ENCODE data around the gene KCNMB4. TPM values are rescaled to one million over a fixed set of nuclear protein-coding genes. Genes with fewer than 3 reads are reported as not detected.

The KCNMB4 gene
- polyA plus RNA-seq, 4 donors: 0.22 to 2.8 (median 1.3) TPM

DNA sequence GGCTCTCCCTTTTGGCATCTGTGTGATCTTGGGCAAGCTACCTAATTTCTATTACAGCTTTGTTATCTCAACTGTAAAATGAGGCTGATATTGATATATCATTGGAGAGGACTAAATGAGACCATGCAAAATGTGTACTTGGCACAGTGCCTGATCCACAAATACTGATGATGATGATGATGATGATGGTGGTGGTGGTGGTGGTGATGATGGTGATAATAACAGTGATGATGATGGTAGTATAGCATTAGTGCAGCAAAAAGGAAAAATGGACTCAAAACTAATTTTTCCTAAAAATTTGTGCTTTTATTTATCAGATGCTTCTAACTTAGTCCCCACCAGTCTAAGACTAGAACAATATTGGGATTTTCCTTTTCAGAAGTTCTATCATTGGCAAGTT lies 70.7 kb downstream of the KCNMB4 start:
- H3K9me3 ChIP-seq (ENCODE audit: control insufficient read depth in 2 of 2, insufficient read depth in 1 of 2, low read depth in 1 of 2, low read length in 1 of 2): peaks cover 0 to 7% of the 10 kb centered on the region in 2 donors
- no peak for FAIRE-seq

DNA sequence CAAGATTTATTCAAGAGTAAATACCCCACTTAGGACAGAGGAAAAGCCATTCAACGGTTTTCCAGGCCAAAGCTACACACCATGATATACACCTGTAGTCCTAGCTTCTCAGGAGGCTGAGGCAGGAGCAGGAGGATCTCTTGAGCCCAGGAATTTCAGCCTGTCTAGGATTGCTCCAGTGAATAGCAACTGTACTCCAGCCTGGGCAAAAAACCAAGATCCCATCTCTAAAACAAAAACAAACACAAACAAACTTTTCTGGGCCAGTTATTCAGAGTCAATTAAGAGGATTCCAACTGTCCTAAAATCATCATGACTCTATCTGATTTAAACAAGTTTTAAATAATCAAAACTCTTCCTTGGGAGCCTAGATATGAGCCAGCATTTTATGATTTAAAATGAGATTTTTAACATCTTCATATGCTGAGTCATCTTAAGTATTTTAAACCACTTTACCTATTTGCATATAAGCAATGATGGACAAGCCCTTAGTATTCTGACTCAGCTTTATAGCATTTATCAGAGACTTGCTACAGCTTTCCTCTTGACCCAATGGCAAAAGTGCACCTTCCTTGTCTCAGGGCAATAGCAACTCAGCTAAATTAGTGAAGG lies 77.1 kb downstream of the KCNMB4 start:
- H3K4me1 ChIP-seq (ENCODE audit: control insufficient read depth in 3 of 3, insufficient read depth in 2 of 3, low read depth in 1 of 3, low read length in 2 of 3): no peaks in the 10 kb centered on the region
- no peak overlapping the region for H3K4me3 ChIP-seq (ENCODE audit: low read depth in 1 of 3, low read length in 3 of 3)
- 0 to 2% (median 0%) methylated on average over 1 of the region's 1 CpG for WGBS, 3 donors
- no peaks in the 10 kb centered on the region for H3K36me3 ChIP-seq (ENCODE audit: control insufficient read depth in 3 of 3, insufficient read depth in 2 of 3, low read depth in 1 of 3, low read length in 3 of 3)
- no peaks in the 10 kb centered on the region for H3K27me3 ChIP-seq (ENCODE audit: control insufficient read depth in 3 of 3, insufficient read depth in 3 of 3, low read length in 3 of 3)
- no peak for FAIRE-seq
- no peaks in the 10 kb centered on the region for H3K9me3 ChIP-seq (ENCODE audit: control insufficient read depth in 2 of 2, insufficient read depth in 1 of 2, low read depth in 1 of 2, low read length in 1 of 2)
- no peak for DNase-seq
- H3K27ac ChIP-seq (ENCODE audit: low read depth in 1 of 3, low read length in 2 of 3): no peak overlapping the region

More for the DNA sequence above, 70.7 kb downstream of the KCNMB4 start:
- H3K27me3 ChIP-seq (ENCODE audit: control insufficient read depth in 3 of 3, insufficient read depth in 3 of 3, low read length in 3 of 3): no peaks in the 10 kb centered on the region
- H3K36me3 ChIP-seq (ENCODE audit: control insufficient read depth in 3 of 3, insufficient read depth in 2 of 3, low read depth in 1 of 3, low read length in 3 of 3): no peaks in the 10 kb centered on the region
- no peaks in the 10 kb centered on the region for H3K4me1 ChIP-seq (ENCODE audit: control insufficient read depth in 3 of 3, insufficient read depth in 2 of 3, low read depth in 1 of 3, low read length in 2 of 3)
- no peak overlapping the region for H3K4me3 ChIP-seq (ENCODE audit: low read depth in 1 of 3, low read length in 3 of 3)
- H3K27ac ChIP-seq (ENCODE audit: low read depth in 1 of 3, low read length in 2 of 3): no peak overlapping the region
- DNase-seq: no peak

DNA sequence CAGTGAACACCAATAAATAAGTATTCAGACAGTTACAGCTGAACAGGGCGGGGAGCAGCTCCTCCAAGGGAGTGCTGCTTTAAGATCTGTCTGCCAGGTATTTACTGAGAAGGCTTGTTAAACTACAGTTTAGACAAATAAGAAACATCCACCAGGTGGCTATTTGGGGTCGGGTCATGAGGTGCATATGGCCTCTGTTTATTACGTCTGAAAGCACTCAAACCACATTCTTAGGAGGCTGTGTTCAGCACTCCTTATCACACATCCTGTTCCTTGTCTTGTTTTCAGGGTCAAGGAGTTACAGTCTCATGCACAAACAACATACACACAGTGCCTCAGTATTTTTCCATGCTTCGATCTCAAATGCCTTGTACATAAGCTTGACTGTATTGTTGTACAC lies 78.8 kb downstream of the KCNMB4 start:
- H3K27me3 ChIP-seq (ENCODE audit: control insufficient read depth in 3 of 3, insufficient read depth in 3 of 3, low read length in 3 of 3): no peaks in the 10 kb centered on the region
- no peak for DNase-seq
- WGBS, 3 donors: 43 to 56% (median 47%) methylated on average over 4 of the region's 4 CpGs
- no peak overlapping the region for H3K4me3 ChIP-seq (ENCODE audit: low read depth in 1 of 3, low read length in 3 of 3)
- no peaks in the 10 kb centered on the region for H3K36me3 ChIP-seq (ENCODE audit: control insufficient read depth in 3 of 3, insufficient read depth in 2 of 3, low read depth in 1 of 3, low read length in 3 of 3)
- H3K9me3 ChIP-seq (ENCODE audit: control insufficient read depth in 2 of 2, insufficient read depth in 1 of 2, low read depth in 1 of 2, low read length in 1 of 2): peaks cover 0 to 5% of the 10 kb centered on the region in 2 donors
- no peak for FAIRE-seq
- no peaks in the 10 kb centered on the region for H3K4me1 ChIP-seq (ENCODE audit: control insufficient read depth in 3 of 3, insufficient read depth in 2 of 3, low read depth in 1 of 3, low read length in 2 of 3)
- no peak overlapping the region for H3K27ac ChIP-seq (ENCODE audit: low read depth in 1 of 3, low read length in 2 of 3)

DNA sequence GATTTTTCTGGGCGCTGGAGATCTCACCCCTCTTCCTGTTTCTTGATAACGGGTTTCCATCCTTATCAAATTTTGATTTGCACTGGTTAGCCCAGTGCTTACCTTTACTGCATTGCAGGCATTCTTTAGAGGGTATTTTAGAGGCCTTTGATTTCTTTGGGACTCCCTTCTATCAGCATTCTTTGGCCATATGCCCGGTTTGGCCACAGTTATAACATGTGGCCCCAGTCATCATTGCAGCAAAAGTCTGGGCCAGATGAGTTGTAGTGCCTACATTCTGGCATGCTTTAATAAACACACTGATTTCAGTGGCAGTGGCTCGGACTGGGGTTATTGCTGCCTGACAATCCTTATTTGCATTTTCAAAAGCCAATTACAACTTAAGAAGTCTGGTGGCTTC lies 82.3 kb downstream of the KCNMB4 start:
- FAIRE-seq: no peak
- no peaks in the 10 kb centered on the region for H3K4me1 ChIP-seq (ENCODE audit: control insufficient read depth in 3 of 3, insufficient read depth in 2 of 3, low read depth in 1 of 3, low read length in 2 of 3)
- DNase-seq: no peak
- no peak overlapping the region for H3K4me3 ChIP-seq (ENCODE audit: low read depth in 1 of 3, low read length in 3 of 3)
- H3K36me3 ChIP-seq (ENCODE audit: control insufficient read depth in 3 of 3, insufficient read depth in 2 of 3, low read depth in 1 of 3, low read length in 3 of 3): no peaks in the 10 kb centered on the region
- H3K9me3 ChIP-seq (ENCODE audit: control insufficient read depth in 2 of 2, insufficient read depth in 1 of 2, low read depth in 1 of 2, low read length in 1 of 2): peaks cover 0 to 15% of the 10 kb centered on the region in 2 donors
- H3K27me3 ChIP-seq (ENCODE audit: control insufficient read depth in 3 of 3, insufficient read depth in 3 of 3, low read length in 3 of 3): no peaks in the 10 kb centered on the region
- 69 to 83% (median 73%) methylated on average over 4 of the region's 4 CpGs for WGBS, 3 donors
- H3K27ac ChIP-seq (ENCODE audit: low read depth in 1 of 3, low read length in 2 of 3): no peak overlapping the region

DNA sequence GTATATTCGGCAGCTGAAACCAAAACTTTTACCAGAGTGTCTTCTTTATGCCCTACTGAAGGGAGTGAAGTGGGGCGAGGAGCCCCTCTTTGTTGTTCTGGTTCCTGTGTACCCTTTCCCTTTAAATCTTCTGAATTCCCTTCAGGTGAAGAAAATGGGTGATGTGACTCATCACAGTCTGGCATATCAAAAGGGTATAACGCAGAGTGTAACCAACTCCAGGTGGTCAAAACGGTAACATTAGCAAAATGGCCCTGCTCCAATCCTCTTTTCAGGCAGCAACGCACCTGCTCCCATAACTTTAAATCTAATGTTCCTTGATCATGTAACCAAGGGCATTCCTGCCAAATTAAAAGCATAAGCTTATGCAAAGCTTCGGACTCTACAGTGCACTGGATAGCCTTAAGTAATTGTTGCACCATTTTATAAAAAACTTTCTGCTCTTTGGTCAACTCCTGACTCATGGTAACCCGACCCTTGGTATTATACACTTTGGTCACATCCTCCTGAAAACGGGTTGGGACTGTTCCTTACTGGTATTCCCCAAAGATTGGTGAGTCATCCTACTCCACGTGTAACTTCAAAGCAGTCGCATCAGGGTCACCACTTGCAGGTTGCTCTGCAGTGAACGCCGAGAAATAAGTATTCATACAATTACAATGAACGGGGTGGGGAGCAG lies 83.1 kb downstream of the KCNMB4 start:
- 74 to 85% (median 80%) methylated on average over 13 of the region's 13 CpGs for WGBS, 3 donors
- no peak for FAIRE-seq

DNA sequence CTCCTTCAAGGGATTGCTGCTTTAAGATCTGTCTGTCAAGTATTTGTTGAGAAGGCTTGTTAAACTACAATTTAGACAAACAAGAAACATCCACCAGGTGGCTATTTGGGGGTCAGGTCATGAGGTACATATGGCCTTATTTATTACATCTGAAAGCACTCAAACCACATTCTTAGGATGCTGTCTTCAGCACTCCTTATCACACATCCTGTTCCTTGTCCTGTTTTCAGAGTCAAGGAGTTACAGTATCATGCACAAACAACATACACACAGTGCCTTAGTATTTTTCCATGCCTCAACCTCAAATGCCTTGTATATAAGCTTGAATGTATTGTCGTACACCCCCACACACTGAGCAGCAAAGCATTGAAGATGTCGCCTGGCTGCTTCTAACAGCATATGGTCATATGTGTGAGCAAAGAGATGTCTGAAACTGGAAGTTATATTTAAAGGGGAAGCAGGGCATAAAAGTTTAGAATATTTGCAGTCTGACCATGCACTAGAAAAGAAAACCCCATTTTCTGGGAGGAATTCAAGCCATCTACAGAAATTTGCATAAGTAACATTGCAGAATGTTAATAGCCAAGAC lies 83.8 kb downstream of the KCNMB4 start:
- Histone ChIP-seq H3K9me3 (ENCODE audit: control insufficient read depth in 2 of 2, insufficient read depth in 1 of 2, low read depth in 1 of 2, low read length in 1 of 2) (peaks cover 0 to 18% of the 10 kb centered on the region in 2 donors), H3K4me3 (ENCODE audit: low read depth in 1 of 3, low read length in 3 of 3) (no peak overlapping the region), H3K27me3 (ENCODE audit: control insufficient read depth in 3 of 3, insufficient read depth in 3 of 3, low read length in 3 of 3) (no peaks in the 10 kb centered on the region), H3K4me1 (ENCODE audit: control insufficient read depth in 3 of 3, insufficient read depth in 2 of 3, low read depth in 1 of 3, low read length in 2 of 3) (no peaks in the 10 kb centered on the region), H3K36me3 (ENCODE audit: control insufficient read depth in 3 of 3, insufficient read depth in 2 of 3, low read depth in 1 of 3, low read length in 3 of 3) (no peaks in the 10 kb centered on the region), H3K27ac (ENCODE audit: low read depth in 1 of 3, low read length in 2 of 3) (no peak overlapping the region)
- FAIRE-seq: no peak
- WGBS, 3 donors: 94 to 100% (median 97%) methylated on average over 2 of the region's 2 CpGs
- DNase-seq: no peak

More for the DNA sequence above, 83.1 kb downstream of the KCNMB4 start:
- Histone ChIP-seq H3K27ac (ENCODE audit: low read depth in 1 of 3, low read length in 2 of 3) (no peak overlapping the region), H3K36me3 (ENCODE audit: control insufficient read depth in 3 of 3, insufficient read depth in 2 of 3, low read depth in 1 of 3, low read length in 3 of 3) (no peaks in the 10 kb centered on the region), H3K27me3 (ENCODE audit: control insufficient read depth in 3 of 3, insufficient read depth in 3 of 3, low read length in 3 of 3) (no peaks in the 10 kb centered on the region), H3K9me3 (ENCODE audit: control insufficient read depth in 2 of 2, insufficient read depth in 1 of 2, low read depth in 1 of 2, low read length in 1 of 2) (peaks cover 0 to 18% of the 10 kb centered on the region in 2 donors), H3K4me1 (ENCODE audit: control insufficient read depth in 3 of 3, insufficient read depth in 2 of 3, low read depth in 1 of 3, low read length in 2 of 3) (no peaks in the 10 kb centered on the region), H3K4me3 (ENCODE audit: low read depth in 1 of 3, low read length in 3 of 3) (no peak overlapping the region)
- no peak for DNase-seq

DNA sequence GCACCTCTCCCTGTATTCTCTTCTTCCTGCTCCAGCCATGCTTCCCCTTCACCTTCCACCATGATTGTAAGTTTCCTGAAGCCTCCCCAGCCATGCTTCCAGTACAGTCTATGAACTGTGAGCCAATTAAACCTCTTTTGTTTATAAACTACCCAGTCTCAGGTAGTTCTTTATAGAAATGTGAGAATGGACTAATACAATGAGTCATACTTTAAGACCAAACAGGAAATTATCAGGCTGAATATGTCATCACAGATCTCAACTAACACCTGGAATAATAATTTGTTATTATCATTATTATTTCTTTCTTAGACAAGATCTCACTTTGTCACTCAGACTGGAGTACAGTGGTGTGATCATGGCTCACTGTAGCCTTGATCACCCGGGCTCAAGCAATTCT lies 85.4 kb downstream of the KCNMB4 start:
- DNase-seq (no peak), FAIRE-seq (no peak)
- Histone ChIP-seq H3K27me3 (ENCODE audit: control insufficient read depth in 3 of 3, insufficient read depth in 3 of 3, low read length in 3 of 3) (no peaks in the 10 kb centered on the region), H3K4me3 (ENCODE audit: low read depth in 1 of 3, low read length in 3 of 3) (no peak overlapping the region), H3K4me1 (ENCODE audit: control insufficient read depth in 3 of 3, insufficient read depth in 2 of 3, low read depth in 1 of 3, low read length in 2 of 3) (no peaks in the 10 kb centered on the region), H3K9me3 (ENCODE audit: control insufficient read depth in 2 of 2, insufficient read depth in 1 of 2, low read depth in 1 of 2, low read length in 1 of 2) (peaks cover 0 to 18% of the 10 kb centered on the region in 2 donors), H3K27ac (ENCODE audit: low read depth in 1 of 3, low read length in 2 of 3) (no peak overlapping the region), H3K36me3 (ENCODE audit: control insufficient read depth in 3 of 3, insufficient read depth in 2 of 3, low read depth in 1 of 3, low read length in 3 of 3) (no peaks in the 10 kb centered on the region)
- 83 to 87% (median 87%) methylated on average over 1 of the region's 1 CpG for WGBS, 3 donors

DNA sequence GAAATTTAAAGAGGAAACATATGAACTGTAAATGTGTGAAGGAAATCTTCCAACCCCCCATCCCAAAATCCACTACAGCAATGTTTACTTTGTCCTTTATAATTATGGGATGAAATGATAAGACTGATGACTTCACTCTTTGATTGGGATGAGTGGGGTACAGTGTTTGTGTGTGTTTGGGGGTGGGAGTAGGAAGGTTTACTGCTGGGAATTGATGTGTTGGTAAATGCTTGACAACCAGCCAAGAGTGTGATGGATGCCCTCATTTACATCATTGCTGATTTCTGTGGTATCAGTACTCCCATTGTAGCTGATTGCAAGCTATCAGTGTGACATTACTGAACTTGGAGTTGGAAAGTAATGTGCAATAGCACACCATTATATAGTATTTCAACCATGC lies 90.9 kb downstream of the KCNMB4 start:
- DNase-seq (no peak), FAIRE-seq (no peak)
- Histone ChIP-seq H3K27me3 (ENCODE audit: control insufficient read depth in 3 of 3, insufficient read depth in 3 of 3, low read length in 3 of 3) (no peaks in the 10 kb centered on the region), H3K36me3 (ENCODE audit: control insufficient read depth in 3 of 3, insufficient read depth in 2 of 3, low read depth in 1 of 3, low read length in 3 of 3) (no peaks in the 10 kb centered on the region), H3K4me1 (ENCODE audit: control insufficient read depth in 3 of 3, insufficient read depth in 2 of 3, low read depth in 1 of 3, low read length in 2 of 3) (no peaks in the 10 kb centered on the region), H3K27ac (ENCODE audit: low read depth in 1 of 3, low read length in 2 of 3) (no peak overlapping the region), H3K9me3 (ENCODE audit: control insufficient read depth in 2 of 2, insufficient read depth in 1 of 2, low read depth in 1 of 2, low read length in 1 of 2) (peaks cover 0 to 3% of the 10 kb centered on the region in 2 donors), H3K4me3 (ENCODE audit: low read depth in 1 of 3, low read length in 3 of 3) (no peak overlapping the region)

Data from small intestine (tissue), 7 donors.